ENCODE measurements around the gene SLC39A11.
"Not testable (repeated sequence)": the region's sequence is repeated elsewhere in the genome, so short reads cannot be mapped to it uniquely, and the experiment has no call there.

The SLC39A11 gene

DNA sequence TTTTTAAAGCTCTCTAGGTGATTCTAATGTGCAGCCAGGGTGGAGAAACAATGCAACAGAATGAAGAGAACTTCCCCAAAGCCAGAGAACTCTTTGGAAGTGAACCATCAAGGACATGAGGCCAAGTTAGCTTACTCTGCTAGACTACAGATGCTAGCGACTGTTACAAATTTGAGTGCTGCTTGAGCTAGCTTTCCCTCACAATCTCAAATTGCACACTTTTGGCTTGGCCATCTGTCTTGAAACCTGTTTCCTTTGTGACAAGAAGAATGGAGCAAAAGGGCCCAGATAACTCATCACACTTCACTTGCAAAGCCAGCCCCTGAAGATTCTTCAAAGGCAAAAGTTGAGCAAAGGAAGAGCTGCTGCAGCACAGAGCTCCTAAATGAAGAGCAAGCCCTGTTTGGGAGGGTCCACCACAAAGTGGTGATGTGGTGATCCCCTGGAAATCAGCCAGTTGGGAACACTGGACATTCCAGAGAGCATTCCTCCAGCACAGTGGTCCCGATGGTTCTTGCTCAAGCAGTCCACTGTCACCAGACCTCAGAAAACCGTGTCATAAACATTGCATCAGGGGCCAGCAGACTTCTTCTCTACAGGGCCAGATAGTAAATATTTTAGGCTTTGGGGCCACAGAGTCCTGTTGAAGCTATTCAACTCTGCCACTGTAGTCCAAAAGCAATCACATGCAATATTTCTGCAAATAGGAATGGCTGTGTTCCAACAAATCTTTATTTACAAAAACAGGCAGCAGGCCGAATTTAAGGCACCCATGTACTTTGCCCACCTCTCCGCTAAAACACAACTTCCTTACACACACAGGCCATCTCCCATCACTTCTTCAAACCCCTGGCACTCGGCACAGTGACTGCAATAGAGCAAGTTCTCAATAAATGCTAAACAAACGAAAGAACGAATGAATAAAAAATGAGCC lies 21.2 kb downstream of the SLC39A11 start:
- no peak for DNase-seq (ENCODE audit: low read depth)

DNA sequence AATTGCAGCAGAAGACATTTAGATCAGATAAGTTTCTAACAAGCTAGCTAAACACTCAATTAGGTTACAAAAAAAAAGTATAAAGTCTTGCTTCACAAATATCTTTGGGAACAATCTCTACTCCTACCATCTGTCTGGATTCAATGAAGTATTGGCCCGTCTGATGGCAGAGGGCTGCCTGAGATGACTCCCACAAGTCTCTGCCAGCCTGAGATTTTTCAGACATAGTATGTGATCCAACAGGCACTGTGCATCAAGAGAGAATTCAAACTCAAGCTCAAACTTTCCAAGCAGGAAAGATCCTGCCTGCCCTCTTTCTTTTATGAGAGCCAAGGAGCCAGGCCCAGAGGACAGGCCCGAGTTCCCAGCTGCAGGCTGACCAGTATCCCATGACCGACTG lies 22.6 kb downstream of the SLC39A11 start:
- DNase-seq (ENCODE audit: low read depth): no peak

DNA sequence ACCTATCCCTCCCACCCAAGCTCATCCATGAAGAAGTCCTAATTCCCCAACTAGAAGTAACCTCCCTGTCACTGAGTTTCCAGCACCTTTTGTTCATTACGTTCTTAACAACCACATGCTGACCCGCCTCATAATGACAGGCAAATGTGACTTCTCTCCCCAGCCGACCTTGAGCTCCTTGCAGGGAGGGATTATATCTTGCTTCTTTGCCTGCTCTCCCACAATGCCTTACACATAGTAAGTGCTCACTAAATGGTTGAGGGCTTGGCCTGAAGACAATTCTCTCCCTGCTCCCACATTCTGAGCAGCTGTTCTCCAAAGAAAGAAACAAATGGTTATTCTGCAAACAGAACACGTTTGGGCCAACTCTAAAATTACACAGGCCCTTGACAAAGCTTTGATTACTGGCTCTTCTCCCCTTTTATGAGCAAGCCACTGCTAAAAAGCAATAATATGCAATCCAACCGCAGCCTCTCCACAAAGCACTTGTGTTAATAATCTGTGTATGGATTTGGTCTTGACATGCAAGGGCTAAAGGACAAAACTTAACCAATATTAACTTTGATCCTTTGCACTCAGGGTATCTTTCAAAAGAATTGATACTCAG lies 23.2 kb downstream of the SLC39A11 start:
- no peak for DNase-seq (ENCODE audit: low read depth)

DNA sequence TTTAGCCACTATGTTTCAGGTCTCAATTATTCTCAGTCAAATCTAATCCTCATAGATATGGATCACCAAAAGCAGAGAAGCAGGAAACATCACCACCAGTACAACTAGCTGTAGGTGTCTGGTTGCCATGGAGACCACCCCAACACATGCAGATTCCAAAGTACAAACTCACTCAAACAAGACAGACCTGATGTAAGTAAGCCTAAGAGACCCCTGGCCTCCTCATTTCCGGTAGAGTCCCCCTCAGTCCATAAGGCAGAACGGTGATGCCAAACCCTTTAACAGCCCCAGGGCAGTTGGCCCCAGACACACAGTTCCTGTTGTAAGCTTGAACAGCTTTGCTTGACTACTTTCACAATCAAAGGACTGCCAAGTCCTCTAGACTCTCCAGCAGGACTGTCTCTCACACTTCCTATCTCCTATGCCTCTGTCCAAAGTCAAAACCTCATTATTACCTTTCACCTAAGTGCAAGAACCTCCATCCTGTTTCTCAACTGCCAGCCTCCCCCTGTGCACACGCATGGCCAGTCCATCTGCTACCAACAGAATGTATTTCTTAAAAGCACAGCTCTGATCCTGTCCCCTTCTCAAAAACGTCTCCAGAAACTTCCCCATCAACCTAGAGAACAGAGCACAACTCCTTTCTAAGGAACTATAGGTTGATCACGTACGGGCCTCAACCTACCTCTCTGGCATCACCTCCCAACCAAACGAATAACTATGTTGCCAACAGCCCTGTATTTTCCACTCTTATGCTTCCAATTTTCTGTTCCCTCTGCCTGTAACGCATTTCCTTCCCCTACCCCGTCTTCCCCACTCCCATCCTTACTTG lies 23.9 kb downstream of the SLC39A11 start:
- DNase-seq (ENCODE audit: low read depth): no peak

DNA sequence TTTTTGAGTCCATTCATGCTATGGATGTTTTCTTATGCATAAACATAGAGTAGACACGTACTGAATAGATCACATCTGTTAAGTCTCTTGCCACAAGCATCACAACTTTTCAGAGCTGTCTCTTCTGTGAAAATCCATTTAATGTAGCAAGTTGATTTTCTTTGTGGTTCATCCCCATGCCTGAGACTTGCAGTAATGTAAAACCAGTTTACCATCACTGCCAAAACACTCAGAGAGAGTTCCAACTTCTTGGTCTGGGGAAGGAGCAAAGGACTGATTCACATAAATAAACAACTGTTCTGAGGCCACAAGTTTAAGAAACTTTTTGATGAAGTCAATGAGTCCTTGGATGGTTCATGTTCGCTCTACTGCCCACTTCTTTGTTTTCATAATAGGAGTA lies 24.8 kb downstream of the SLC39A11 start:
- DNase-seq (ENCODE audit: low read depth): not testable (repeated sequence)

DNA sequence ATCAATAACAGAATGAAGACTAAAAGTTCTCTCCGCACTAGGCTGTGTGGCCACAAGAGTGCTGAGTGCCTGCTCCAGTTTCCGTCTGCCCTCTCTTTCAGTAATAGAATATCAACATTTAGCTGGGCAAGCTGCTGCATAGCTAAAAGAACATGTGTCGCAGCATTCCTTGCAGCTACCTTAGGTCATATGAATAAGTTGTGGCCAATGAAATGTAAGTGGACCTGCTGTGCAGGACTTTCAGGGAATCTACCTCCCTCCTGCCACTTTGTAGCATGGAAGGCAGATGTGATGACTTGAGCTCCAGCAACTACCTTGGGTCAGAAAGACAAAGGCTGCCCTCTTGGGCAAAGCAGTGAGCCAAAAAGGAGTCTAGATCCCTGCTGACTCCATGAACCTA lies 25.4 kb downstream of the SLC39A11 start:
- no peak for DNase-seq (ENCODE audit: low read depth)

DNA sequence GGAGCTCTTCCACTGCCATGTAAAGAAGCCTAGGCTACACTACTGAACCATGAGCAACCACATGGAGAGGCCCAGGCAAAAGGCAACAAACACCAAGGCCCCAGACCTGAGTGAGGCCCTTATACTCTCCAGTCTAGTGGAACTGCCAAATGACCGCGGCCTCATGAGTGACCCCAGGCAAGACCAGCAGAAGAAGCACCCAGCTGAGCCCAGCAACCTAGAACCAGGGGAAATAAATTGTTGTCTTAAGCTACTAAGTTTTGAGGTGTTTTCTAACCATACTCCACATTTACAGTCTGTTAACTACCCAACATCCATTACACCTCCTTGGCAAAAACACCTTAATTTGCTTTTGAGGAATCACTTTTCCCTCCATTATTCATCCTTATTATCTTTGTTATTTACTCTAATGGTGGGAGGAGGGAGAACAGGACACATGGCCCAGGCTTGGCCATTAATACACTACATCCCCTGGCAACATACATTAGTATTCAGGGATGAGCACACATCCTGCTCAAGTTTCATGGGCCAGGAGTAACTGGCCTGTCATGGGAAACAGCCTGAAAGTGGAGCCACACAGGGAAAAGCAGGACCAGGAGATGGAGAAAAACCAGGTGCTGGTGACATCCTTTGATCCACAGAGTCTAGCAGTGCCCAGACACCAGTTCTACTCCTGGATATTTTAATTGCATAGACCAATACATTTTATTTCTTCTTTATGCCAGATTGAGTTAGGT lies 26.2 kb downstream of the SLC39A11 start:
- no peak for DNase-seq (ENCODE audit: low read depth)

DNA sequence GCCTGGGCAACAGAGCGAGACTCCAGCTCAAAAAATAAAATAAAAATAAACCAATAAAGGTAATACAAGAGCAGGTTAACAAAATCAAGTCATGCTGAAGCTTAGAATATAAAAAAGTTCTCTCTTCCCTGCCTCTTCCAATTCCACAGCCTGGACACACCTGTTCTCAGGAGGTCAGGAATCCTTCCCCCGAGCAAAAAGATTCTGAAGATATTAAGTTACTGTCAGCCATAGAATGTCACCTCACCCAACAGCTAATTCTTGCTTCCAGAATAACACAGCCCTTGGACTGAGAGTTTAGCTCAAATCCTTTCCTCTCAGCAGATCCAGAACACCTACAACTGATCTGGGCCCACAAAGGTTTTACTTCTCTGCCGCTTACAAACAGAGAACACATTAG lies 27.1 kb downstream of the SLC39A11 start:
- no peak for DNase-seq (ENCODE audit: low read depth)

DNA sequence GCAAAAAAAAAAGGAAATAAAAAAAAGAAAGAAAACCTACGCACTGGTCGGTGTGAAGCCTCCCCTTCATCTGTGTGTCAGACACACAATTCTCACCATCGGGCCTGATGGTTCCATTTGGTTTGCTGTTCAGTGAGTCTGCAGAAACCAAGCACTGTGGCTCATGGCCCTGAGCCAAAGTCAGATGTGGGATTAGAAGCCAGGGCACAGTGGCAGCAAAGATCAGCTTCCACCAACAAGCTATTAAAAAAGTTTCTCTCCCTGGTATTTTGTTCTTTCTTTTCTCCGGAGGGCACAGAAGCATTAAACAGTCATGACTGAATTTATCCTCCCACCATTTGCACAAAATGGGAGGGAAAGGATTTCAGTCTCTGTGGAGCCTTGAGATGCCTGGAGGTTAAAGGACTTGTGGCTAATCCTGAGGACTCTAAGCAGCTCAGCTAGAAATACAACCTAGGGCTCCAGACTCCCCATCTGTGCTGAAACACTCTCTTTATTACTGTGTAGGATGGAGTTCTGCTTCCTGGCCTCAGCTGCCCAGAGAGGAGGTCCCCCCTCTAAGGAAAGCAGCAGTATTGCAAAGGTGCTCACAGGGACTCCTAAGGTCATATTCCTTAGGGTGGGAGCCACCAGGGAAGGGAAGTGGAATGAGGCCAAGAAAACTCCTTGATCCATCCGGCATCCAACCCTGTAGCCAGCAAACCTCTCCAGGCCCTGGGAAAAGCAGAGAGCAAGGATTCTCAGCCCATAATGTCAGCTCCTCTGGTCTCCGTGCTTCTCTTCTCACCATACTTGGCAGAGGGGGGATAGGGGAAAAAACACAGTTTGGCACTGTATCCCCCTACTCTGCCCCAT lies 28.2 kb downstream of the SLC39A11 start:
- DNase-seq (ENCODE audit: low read depth): no peak

DNA sequence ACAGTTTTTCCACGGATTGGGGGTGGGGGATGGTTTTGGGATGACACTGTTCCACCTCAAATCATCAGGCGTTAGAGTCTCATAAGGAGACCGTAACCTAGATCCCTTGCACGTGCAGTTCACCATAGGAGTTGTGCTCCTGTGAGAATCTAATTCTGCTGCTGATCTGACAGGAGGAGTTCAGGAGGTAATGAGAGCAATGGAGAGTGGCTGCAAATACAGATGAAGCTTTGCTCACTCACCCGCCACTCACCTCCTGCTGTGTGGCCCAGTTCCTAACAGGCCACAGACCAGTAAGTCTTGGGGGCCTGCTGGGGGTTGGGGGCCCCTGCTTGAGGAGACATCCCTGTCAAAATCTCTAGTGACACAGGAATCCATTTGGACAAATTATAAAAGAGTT lies 29.8 kb downstream of the SLC39A11 start:
- DNase-seq (ENCODE audit: low read depth): no peak

DNA sequence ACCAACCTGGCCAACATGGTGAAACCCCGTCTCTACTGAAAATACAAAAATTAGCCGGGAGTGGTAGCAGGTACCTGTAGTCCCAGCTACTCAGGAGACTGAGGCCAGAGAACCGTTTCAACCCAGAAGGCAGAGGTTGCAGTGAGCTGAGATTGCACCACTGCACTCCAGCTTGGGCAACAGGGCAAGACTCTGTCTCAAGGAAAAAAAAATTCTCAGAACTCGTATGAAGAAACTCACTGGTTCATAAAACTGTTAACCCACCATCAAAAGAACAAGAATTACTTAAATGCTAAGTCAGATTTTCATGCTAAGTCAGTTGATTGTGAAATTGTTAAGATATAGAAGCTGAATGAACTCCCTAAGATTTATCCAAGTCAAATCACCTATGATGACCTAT lies 31.3 kb downstream of the SLC39A11 start:
- DNase-seq (ENCODE audit: low read depth): no peak

DNA sequence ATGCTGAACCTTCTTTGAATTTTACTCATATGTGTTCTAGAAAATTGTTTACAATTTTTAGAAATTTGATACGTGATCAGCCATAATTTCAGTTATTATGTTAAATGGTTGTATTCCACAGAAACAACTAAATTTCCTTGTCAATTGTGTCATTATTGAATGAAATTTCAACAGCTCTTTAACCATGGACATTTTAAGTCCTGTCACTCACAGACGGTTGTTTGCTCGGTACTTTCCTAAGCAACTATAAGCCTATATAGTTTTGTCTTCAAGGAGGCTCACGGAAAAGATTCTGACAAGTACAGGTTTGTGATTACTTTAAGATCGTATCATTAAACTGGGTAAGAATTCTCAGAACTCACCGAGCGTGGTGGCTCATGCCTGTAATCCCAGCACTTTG lies 31.8 kb downstream of the SLC39A11 start:
- no peak for DNase-seq (ENCODE audit: low read depth)

DNA sequence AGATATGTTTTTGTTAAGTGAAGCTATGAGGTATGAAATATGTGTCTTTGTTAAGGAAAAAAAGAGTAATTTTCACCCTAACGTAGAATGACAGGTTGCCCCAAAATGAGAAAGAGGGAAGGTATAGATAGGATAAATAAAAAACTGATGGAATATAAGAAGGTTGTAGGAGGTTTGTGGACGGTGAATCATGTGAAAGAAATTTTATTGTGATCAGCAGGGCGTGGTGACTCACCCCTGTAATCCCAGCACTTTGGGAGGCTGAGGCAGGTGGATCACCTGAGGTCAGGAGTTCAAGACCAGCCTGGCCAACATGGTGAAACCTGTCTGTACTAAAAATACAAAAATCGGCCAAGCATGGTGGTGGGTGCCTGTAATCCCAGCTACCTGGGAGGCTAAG lies 32.8 kb downstream of the SLC39A11 start:
- not testable (repeated sequence) for DNase-seq (ENCODE audit: low read depth)

DNA sequence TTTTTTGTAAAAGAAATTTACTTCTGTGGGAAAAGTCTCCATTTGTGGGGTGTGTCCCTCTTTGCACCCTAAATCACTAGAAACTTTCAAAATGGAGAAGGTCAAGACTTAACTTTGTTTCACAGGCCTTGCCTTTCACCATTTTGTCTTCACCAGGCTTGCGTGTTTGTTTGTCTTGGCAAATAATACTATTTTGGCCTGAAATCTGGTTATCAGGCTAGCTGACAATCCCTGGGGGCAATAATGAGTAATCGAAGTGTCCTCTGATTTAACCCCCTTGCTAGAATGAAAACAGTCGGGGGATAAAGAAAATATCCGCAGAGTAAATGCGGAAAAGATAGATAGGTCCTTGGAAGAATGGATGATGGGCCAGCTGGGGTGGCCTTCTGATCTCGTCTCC lies 34.5 kb downstream of the SLC39A11 start:
- no peak for DNase-seq (ENCODE audit: low read depth)

DNA sequence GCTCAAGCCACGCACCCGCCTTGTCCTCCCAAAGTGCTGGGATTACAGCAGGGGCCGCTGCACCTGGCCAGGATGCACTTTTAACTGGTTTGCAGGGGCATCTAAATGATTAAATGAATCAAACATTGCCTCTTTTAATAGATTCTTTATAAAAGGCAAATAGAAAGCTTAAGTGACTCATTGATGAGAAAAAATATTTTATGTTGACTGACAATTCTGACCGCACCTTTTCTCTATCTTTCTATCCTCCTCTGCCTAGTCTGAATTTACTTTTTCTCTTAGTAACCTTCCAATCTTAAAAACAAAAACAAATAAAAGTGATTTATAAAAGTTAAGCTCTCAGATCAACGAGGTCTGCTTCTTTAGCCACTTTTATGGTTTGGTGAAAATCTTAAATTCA lies 35.3 kb downstream of the SLC39A11 start:
- no peak for DNase-seq (ENCODE audit: low read depth)

DNA sequence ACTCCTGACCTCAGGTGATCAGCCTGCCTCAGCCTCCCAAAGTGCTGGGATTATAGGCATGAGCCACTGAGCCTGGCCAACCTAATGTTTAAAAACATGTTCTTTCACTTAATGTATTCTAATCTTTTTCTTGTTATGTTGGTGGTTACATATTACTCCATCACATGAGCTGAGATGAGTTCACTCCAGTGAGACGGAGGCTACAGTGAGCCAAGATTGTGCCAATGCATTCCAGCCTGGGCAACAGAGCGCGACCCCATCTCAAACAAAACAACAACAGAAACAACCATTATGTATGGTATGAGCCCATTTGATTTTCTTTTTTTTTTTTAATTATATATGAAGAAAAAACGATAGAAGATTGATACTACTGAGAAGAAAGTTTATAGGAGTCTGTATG lies 39.6 kb downstream of the SLC39A11 start:
- no peak for DNase-seq (ENCODE audit: low read depth)

DNA sequence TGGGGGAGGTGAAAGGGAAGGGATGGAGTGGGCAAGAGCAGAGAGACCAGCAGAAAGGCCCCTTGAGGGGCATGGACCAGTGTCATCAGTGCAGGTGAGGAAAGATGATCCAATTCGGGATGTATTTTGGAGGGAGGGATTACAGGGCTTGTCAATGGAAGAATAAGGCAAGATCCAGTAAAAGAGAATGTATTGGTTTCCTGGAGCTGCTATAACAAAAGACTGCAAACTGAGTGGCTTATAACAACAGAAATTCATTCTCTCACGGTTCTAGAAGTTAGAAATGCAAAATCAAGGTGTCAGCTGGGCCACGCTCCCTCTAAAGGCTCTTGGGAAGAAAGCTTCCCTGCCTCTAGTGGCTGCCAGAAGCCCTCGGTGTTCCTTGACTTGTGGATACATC lies 41.7 kb downstream of the SLC39A11 start:
- DNase-seq (ENCODE audit: low read depth): no peak

DNA sequence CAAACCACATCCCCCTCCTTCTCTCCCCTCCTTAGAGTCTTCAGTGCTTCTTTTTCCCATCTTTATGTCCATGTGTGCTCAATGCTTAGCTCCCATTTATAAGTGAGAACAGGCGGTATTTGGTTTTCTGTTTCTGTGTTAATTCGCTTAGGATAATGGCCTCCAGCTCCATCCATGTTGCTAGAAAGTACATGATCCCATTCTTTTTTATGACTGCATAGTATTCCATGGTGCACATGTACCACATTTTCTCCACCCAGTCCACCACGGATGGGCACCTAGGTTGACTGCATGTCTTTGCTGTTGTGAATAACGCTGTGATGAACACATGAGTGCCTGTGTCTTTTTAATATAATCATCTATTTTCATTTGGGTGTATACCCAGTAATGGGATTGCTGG lies 44.3 kb downstream of the SLC39A11 start:
- DNase-seq (ENCODE audit: low read depth): no peak

DNA sequence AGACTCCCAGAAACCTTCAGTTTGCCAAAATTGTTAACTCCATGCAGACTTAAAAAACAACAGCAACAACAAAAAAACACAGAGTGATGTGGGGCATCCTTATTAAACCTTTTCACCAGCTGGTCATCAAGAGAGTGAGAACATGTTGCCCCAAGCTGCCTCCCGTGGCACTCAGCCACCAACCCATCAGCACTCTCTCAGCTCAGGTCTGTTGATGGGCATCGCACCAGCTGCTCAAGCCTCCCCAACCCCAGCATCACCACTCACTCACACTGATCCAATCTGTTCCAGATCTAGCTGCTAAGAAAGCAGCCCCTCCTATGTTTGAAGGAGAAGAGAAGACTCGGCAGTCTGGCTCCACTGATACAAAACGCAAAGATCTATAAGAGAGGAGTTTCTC lies 46.8 kb downstream of the SLC39A11 start:
- no peak for DNase-seq (ENCODE audit: low read depth)

DNA sequence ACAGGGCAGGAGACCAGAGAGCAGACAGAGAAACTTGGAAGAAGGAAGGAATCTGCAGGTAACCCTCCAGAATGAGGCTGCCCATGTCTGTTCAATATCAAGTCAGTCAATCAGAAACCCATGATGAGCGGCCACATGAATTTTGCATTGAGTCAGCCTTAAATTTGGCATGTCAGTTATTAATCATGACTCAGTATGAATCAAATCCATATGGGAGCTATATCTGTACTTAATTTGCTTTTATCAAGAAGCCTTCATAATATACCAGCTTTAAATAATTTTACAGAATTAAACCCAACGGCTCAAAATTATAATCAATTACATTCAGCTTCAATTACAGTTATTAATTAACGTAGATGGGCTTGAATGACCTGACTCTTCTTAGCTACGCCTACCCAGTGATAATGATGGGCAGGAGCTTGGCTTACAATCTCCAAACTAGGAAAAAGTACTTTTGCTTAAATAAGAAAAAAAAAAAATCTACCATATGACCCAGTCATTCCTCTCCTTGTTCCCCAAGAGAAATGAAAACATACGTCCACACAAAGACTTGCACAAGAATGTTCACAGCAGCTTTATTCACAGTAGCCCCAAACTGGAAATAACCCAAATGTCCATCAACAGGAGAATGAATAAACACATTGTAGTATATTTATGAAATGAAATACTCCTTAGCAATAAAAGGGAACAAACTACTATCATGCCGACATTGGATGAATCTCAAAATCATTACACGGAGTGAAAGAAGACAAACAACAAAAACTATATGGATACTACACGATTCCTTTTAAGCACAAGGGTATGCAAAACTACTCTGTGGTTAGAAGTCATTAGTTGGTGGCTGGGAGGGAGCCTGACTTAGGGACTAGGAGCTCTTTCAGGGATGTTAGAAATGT lies 48.6 kb downstream of the SLC39A11 start:
- DNase-seq (ENCODE audit: low read depth): no peak
